ENCODE data around the gene SEMA3B. TPM values are rescaled to one million over a fixed set of nuclear protein-coding genes. Genes with fewer than 3 reads are reported as not detected.
"Not testable (repeated sequence)": the region's sequence is repeated elsewhere in the genome, so short reads cannot be mapped to it uniquely, and the experiment has no call there.

The SEMA3B gene
- total and polyA plus RNA-seq, 2 of the 4 experiments (the other 2 are of a cell fraction): 4.3 to 29.3 TPM

DNA sequence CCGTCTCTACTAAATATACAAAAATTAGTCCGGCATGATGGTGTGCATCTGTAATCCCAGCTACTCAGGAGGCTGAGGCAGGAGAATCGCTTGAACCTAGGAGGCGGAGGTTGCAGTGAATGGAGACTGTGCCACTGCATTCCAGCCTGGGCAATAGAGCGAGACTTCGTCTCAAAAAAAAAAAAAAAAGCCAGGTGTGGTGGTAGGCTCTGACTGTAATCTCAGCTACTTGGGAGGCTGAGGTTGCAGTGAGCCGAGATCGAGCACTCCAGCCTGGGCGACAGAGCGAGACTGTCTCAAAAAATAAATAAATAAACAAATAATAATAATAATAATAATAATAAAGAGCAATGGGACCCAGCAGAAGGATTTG lies 3.6 kb downstream of the SEMA3B start:
- peaks cover 34% of the 10 kb centered on the region for H3K4me1 ChIP-seq (ENCODE audit: control insufficient read depth, insufficient read depth, low read length)
- H2AFZ ChIP-seq (replicated peaks; ENCODE audit: low read length, poor library complexity); BruUV-seq (replicated peaks); H3K14ac ChIP-seq (replicated peaks; ENCODE audit: low read depth, low read length); H2BK5ac ChIP-seq (ENCODE audit: low read depth, low read length, poor library complexity, severe bottlenecking); H4K5ac ChIP-seq (ENCODE audit: low read depth, low read length); H4K20me1 ChIP-seq (ENCODE audit: insufficient read depth, low read length); intact Hi-C loops (cut with micrococcal nuclease); H3K18ac ChIP-seq (ENCODE audit: low read depth, low read length); H2AK9ac ChIP-seq (replicated peaks; ENCODE audit: low read depth, low read length, poor library complexity); POLR2A ChIA-PET (ENCODE audit: unreplicated experiment); H4K91ac ChIP-seq (ENCODE audit: insufficient read depth, low read depth, low read length); H3K56ac ChIP-seq (ENCODE audit: extremely low read depth, insufficient read depth, low read length); H2BK20ac ChIP-seq (ENCODE audit: low read depth, low read length); ATAC-seq (ENCODE audit: low read depth); H3K27me3 ChIP-seq (ENCODE audit: control insufficient read depth, insufficient read depth, low read length); H3K23ac ChIP-seq (ENCODE audit: low read depth, low read length); H2BK120ac ChIP-seq (ENCODE audit: low read depth, low read length); H2BK15ac ChIP-seq (ENCODE audit: low read depth, low read length); H3K4me3 ChIP-seq (ENCODE audit: insufficient read depth, low read depth, low read length); H3K4ac ChIP-seq (ENCODE audit: low read depth, low read length); H3K9me3 ChIP-seq (ENCODE audit: control insufficient read depth, insufficient read depth, low read length); H2AK5ac ChIP-seq (ENCODE audit: low read depth, low read length); H3K27ac ChIP-seq (ENCODE audit: insufficient read depth, low read length); H3K4me2 ChIP-seq (ENCODE audit: low read depth, low read length); H3K9ac ChIP-seq (ENCODE audit: low read depth, low read length); H4K8ac ChIP-seq (ENCODE audit: low read depth in 2 of 2, low read length in 2 of 2); DNase-seq; dilution Hi-C loops (cut with HindIII; ENCODE audit: low sequenced_read_pairs, unreplicated experiment): not testable (repeated sequence)
- no CpG with 5 or more reads among the region's 10 CpGs for WGBS, 2 experiments (ENCODE audit: extremely low coverage in 2 of 2, insufficient read length in 1 of 2)
- H3K36me3 ChIP-seq (ENCODE audit: control insufficient read depth, insufficient read depth, low read length): peaks cover 20% of the 10 kb centered on the region; the same call in 1 of the 2 replicates
- in situ Hi-C loops (cut with MboI; ENCODE audit: low sequenced_read_pairs): loop anchor here (5.0 kb wide), 2 partner anchors 45 to 80 kb away; partner anchors contain the start of gene GNAT1
- CTCF ChIA-PET: interaction anchor here (0.6 kb wide), 1 partner anchor 76 kb away, joined by 3 read pairs; no protein-coding TSS in a partner anchor
- H3K9me1 ChIP-seq (ENCODE audit: insufficient read depth, low read length): peaks cover 19% of the 10 kb centered on the region
- H3K79me1 ChIP-seq (ENCODE audit: low read depth in 1 of 2, low read length in 2 of 2): peaks cover 3 to 27% of the 10 kb centered on the region in 2 experiments; a peak in 3 of 4 replicates
